K562 (cell line): ENCODE data around the gene SPATA16. TPM values are rescaled to one million over a fixed set of nuclear protein-coding genes. Genes with fewer than 3 reads are reported as not detected.

Source experiments
- ATAC-seq: fragments of 200-7000 bp; cut with Tn5 transposase; 3 replicates; pipeline ENCODE4 v1.9.1; 2020; ENCODE audit warnings: moderate library complexity
- BruUV-seq: library from RNA; stranded (reverse); fragments of 400-500 nt; replicated peaks from 2 replicates; lab custom pipeline; 2021; lab: Mats Ljungman, UMichigan
- CTCF ChIA-PET: fragments of 300-600 bp; formaldehyde crosslinking; extraction: SDS; loops from one replicate; lab custom pipeline; 2021; ENCODE audit warnings: low intra/inter-chr PET ratio; lab: Yijun Ruan, JAX
- POLR2A ChIA-PET: fragments of 300-600, 350-650 bp; sonication (Branson Sonifier 250); formaldehyde crosslinking; extraction: SDS; loops from one replicate; lab custom pipeline; 2021; ENCODE audit warnings: antibody characterized with exemption, inconsistent platforms; lab: Yijun Ruan, JAX
- DNase-seq, 4 experiments: peaks; one replicate each; pipeline versions ENCODE4 v3.0.0 to v3.0.0-alpha.2; 2011 to 2018; ENCODE audit warnings: low spot score in 3 of 4, mixed read lengths in 3 of 4; ENCODE audit errors: extremely low read depth in 1 of 4
- FAIRE-seq: peaks from 2 replicates; lab custom pipeline; 2011; peaks lifted over from hg19 to GRCh38; lab: Jason Lieb, UNC
- H2AFZ ChIP-seq: 2 replicates; pipeline ENCODE4 v1.6.0; 2011; ENCODE audit warnings: low read depth, low read length, control low read depth, inconsistent platforms
- H3K27ac ChIP-seq: fragments of 200-600 bp; 3 replicates; pipeline ENCODE4 v1.8.0; 2011; ENCODE audit warnings: low read depth, mild to moderate bottlenecking, control low read depth, inconsistent platforms, low read length, moderate library complexity, mixed read lengths; ENCODE audit errors: extremely low read depth
- H3K27me3 ChIP-seq, 2 experiments: fragments of 300-600 bp in 1 of 2; 2 replicates in 1 of 2; 3 replicates in 1 of 2; pipeline versions ENCODE4 v1.6.0 to v1.8.0; 2011; ENCODE audit warnings: inconsistent platforms in 2 of 2, low read length in 2 of 2, mild to moderate bottlenecking in 1 of 2, mixed read lengths in 1 of 2, moderate library complexity in 1 of 2; ENCODE audit not compliant: control insufficient read depth in 2 of 2, insufficient read depth in 2 of 2
- H3K36me3 ChIP-seq: fragments of 300-600 bp; 3 replicates; pipeline ENCODE4 v1.8.0; 2011; ENCODE audit warnings: mild to moderate bottlenecking, low read length, inconsistent platforms; ENCODE audit not compliant: control insufficient read depth, insufficient read depth
- H3K4me1 ChIP-seq, 2 experiments: fragments of 200-600 bp in 1 of 2; replicated peaks in 1 of 2; 2 replicates in 1 of 2; 3 replicates in 1 of 2; pipeline versions ENCODE4 v1.5.1 to v1.8.0; 2011; ENCODE audit warnings: inconsistent platforms in 2 of 2, low read length in 2 of 2, mild to moderate bottlenecking in 1 of 2, mixed read lengths in 1 of 2, moderate library complexity in 1 of 2; ENCODE audit not compliant: control insufficient read depth in 2 of 2, insufficient read depth in 2 of 2
- H3K4me2 ChIP-seq: 2 replicates; pipeline ENCODE4 v1.6.1; 2011; ENCODE audit warnings: low read length, control low read depth, inconsistent platforms, mixed read lengths; ENCODE audit not compliant: insufficient read depth
- H3K4me3 ChIP-seq: fragments of 200-600 bp; sonication (generic), shearing (Covaris generic); 2 replicates; pipeline ENCODE4 v1.5.1; 2016; ENCODE audit warnings: control low read depth, inconsistent platforms
- H3K79me2 ChIP-seq: fragments of 200-600 bp; 3 replicates; pipeline ENCODE4 v1.8.0; 2011; ENCODE audit warnings: low read length, inconsistent platforms; ENCODE audit not compliant: control insufficient read depth, insufficient read depth
- H3K9ac ChIP-seq, 2 experiments: 2 replicates each; pipeline versions ENCODE4 v1.6.0 to v1.6.1; 2011; ENCODE audit warnings: low read depth in 2 of 2, low read length in 2 of 2, control low read depth in 1 of 2, inconsistent platforms in 1 of 2, mild to moderate bottlenecking in 1 of 2, mixed read lengths in 1 of 2; ENCODE audit not compliant: insufficient read depth in 1 of 2
- H3K9me1 ChIP-seq: one replicate; pipeline ENCODE4 v1.6.0; 2011; ENCODE audit warnings: inconsistent platforms, mild to moderate bottlenecking, low read length, moderate library complexity; ENCODE audit not compliant: control insufficient read depth, insufficient read depth
- H3K9me3 ChIP-seq: replicated peaks from 2 replicates; pipeline ENCODE4 v1.5.1; 2011; ENCODE audit warnings: low read depth, low read length, inconsistent platforms; ENCODE audit not compliant: control insufficient read depth, insufficient read depth
- H4K20me1 ChIP-seq: replicated peaks from 2 replicates; pipeline ENCODE4 v1.6.1; 2011; ENCODE audit warnings: low read length, inconsistent platforms, mixed read lengths; ENCODE audit not compliant: control insufficient read depth, insufficient read depth
- CBFA2T3 ChIP-seq: fragments of 450-650 bp; IDR thresholded peaks from 2 replicates; pipeline ENCODE4 v1.6.1; 2017
- DPF2 ChIP-seq: fragments of 450-650 bp; IDR thresholded peaks from 2 replicates; pipeline ENCODE4 v1.6.1; 2016
- FOXA3 ChIP-seq, 2 experiments: fragments of 450-650 bp in 1 of 2; sonication (generic) in 1 of 2; formaldehyde crosslinking; IDR thresholded peaks in 1 of 2; conservative IDR thresholded peaks in 1 of 2; 2 replicates each; pipeline versions ENCODE4 v1.4.0 to v1.8.0; 2020 to 2022; ENCODE audit warnings: mild to moderate bottlenecking in 2 of 2, missing genetic modification reagents in 1 of 2
- GABPA ChIP-seq: fragments of 200-800 bp; sonication (Bioruptor generic); conservative IDR thresholded peaks from 2 replicates; pipeline ENCODE4 v1.6.1; 2016; ENCODE audit warnings: low read depth, missing genetic modification characterization, missing compliant biosample characterization
- KDM1A ChIP-seq, 2 experiments: fragments of 450-650 bp; IDR thresholded peaks; 2 replicates each; pipeline ENCODE4 v1.6.1; 2016; ENCODE audit warnings: mild to moderate bottlenecking in 2 of 2
- NFE2 ChIP-seq: IDR thresholded peaks from 2 replicates; pipeline ENCODE4 v1.6.1; 2014; ENCODE audit warnings: antibody characterized with exemption, low read depth
- PML ChIP-seq: IDR thresholded peaks from 2 replicates; pipeline ENCODE4 v1.6.1; 2012; ENCODE audit warnings: low read length, inconsistent platforms
- RCOR1 ChIP-seq, 2 experiments: IDR thresholded peaks; 2 replicates each; pipeline ENCODE4 v1.6.1; 2012; ENCODE audit warnings: low read depth in 2 of 2, low read length in 2 of 2, borderline replicate concordance in 1 of 2, improper control_type of control experiment in 1 of 2
- ZMIZ1 ChIP-seq, 2 experiments: fragments of 150-350 bp in 1 of 2; IDR thresholded peaks; 2 replicates each; pipeline ENCODE4 v1.6.1; 2012 to 2016; ENCODE audit warnings: low read depth in 2 of 2, low read length in 2 of 2, mild to moderate bottlenecking in 1 of 2, moderate library complexity in 1 of 2
- ZNF134 ChIP-seq: fragments of 250-450 bp; sonication (Bioruptor Pico); conservative IDR thresholded peaks from 2 replicates; pipeline ENCODE4 v1.4.0; 2020
- ZNF197 ChIP-seq: fragments of 200-800 bp; sonication (Bioruptor generic); IDR thresholded peaks from 2 replicates; pipeline ENCODE4 v1.6.1; 2016; ENCODE audit warnings: low read depth, missing genetic modification characterization, missing compliant biosample characterization
- ZNF766 ChIP-seq: fragments of 200-800 bp; sonication (Bioruptor generic); conservative IDR thresholded peaks from 2 replicates; pipeline ENCODE4 v1.6.1; 2016; ENCODE audit warnings: missing genetic modification characterization, missing compliant biosample characterization
- WGBS: fragments of 100-300 bp; shearing (Covaris generic); methylation state at CpG from one replicate; pipeline ENCODE4 v1.1.6; 2016; ENCODE audit warnings: low coverage, mixed read lengths; ENCODE audit not compliant: insufficient coverage; ENCODE audit errors: missing lambda C conversion rate; 5-methylcytosine and 5-hydroxymethylcytosine counted together
- in situ Hi-C: fragments of 300-500 bp; cut with MboI; formaldehyde crosslinking; loops from 4 replicates; pipeline ENCODE4 v1.15.0; 2018; ENCODE audit warnings: inconsistent platforms, mixed read lengths
- intact Hi-C: fragments of 100-400 bp; cut with micrococcal nuclease; formaldehyde crosslinking; loops from 2 replicates; pipeline ENCODE4 v1.14.2; 2022
- polyA plus RNA-seq, 8 experiments: library from polyadenylated mRNA; depleted of rRNA in 4 of 8; stranded (reverse) in 5 of 8; unstranded in 3 of 8; fragments of >200 nt; fragmentation: Nextera tagmentation in 2 of 8; fragmentation: Illumina TruSeq in 1 of 8; extraction: Ambion mirVana in 2 of 8; extraction: Trizol in 1 of 8; gene quantifications; 2 replicates each; pipeline versions ENCODE4 v1.2.1 to v1.2.3, GENCODE V29; 2011 to 2014; ENCODE audit warnings: inconsistent platforms in 1 of 8, missing spikeins in 1 of 8
- total RNA-seq, 7 experiments: library from RNA; depleted of rRNA in 6 of 7; stranded (reverse); fragments of >200 nt in 6 of 7; fragmentation: Illumina TruSeq in 2 of 7; extraction: Trizol in 2 of 7; gene quantifications; 2 replicates each; pipeline versions ENCODE4 v1.2.1 to v1.2.3, GENCODE V29; 2011 to 2021; ENCODE audit warnings: low replicate concordance in 1 of 7
- TF ChIP-seq, protein P1 (sequence below): conservative IDR thresholded peaks from 2 replicates; pipeline ENCODE4 v1.6.1; 2011; ENCODE audit warnings: low read depth, mild to moderate bottlenecking, low read length; ENCODE audit not compliant: control insufficient read depth
- TF ChIP-seq, protein P2 (sequence below): fragments of 150-350 bp; conservative IDR thresholded peaks from 2 replicates; pipeline ENCODE4 v1.6.1; 2014; ENCODE audit warnings: low read length

SPATA16 gene
- total and polyA plus RNA-seq, 9 of the 15 experiments (the other 6 are each of a cell fraction or from before 2014, with no cell fraction given) = not detected

DNA sequence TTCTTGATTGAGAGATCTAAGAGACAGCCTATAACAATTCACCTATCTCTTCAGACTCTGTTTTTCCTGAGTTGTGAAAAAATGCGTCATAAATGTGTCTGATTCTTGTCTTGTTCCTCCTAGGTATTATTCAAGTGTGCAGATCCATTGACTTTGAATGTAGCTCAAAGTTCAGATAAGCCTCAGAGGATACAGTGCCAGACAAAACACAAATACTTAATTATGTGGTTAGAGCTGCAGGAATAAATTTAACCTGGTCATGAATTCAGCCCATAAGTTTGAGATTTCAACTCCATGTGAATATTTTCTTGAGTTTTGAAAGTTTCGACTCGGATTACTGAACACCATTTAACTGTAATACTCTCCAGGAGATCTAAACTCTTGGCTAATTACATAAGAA lies 216.5 kb downstream of the SPATA16 start (continued):
- TF ChIP-seq, protein P1, sequence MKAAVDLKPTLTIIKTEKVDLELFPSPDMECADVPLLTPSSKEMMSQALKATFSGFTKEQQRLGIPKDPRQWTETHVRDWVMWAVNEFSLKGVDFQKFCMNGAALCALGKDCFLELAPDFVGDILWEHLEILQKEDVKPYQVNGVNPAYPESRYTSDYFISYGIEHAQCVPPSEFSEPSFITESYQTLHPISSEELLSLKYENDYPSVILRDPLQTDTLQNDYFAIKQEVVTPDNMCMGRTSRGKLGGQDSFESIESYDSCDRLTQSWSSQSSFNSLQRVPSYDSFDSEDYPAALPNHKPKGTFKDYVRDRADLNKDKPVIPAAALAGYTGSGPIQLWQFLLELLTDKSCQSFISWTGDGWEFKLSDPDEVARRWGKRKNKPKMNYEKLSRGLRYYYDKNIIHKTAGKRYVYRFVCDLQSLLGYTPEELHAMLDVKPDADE = no peak
- TF ChIP-seq ZNF134 (CRISPR knock-in tag) = no peak
- no peak for TF ChIP-seq PML

- 23% methylated on average over 2 of the region's 2 CpGs for WGBS
- Histone ChIP-seq H2AFZ (peak overlapping the region; percentile 63), H4K20me1 (no peaks in the 10 kb centered on the region), H3K4me1 (peaks cover 0 to 19% of the 10 kb centered on the region in 2 experiments; a peak in 3 of 5 replicates), H3K9ac (no peak overlapping the region), H3K9me3 (no peaks in the 10 kb centered on the region), H3K36me3 (no peaks in the 10 kb centered on the region), H3K27me3 (no peaks in the 10 kb centered on the region), H3K9me1 (no peaks in the 10 kb centered on the region), H3K4me2 (no peak overlapping the region; the same call in 1 of the 2 replicates), H3K4me3 (no peak overlapping the region), H3K27ac (no peak overlapping the region), H3K79me2 (no peaks in the 10 kb centered on the region)
- ATAC-seq (peak; percentile 43), FAIRE-seq (no peak), DNase-seq (no peak)
- intact Hi-C loops = loop anchor here (10.0 kb wide), 1 partner anchor 244 kb away; no protein-coding TSS in a partner anchor
- in situ Hi-C loops = no loop called here
- ChIA-PET POLR2A (no interaction called here), CTCF (no interaction called here)
- no TSS peak for BruUV-seq
- TF ChIP-seq NFE2 (0 out of 2 replicates have a peak, but pooled peaks have one; percentile 2), RCOR1 (IDR thresholded peaks at IDR 0.05; ENCODE audit: borderline replicate concordance in 1 of 2, low read depth in 2 of 2, low read length in 2 of 2) (peak in 1 of 2 experiments; percentile 26; a peak in 1 of 4 replicates), ZMIZ1 (IDR thresholded peaks at IDR 0.05; ENCODE audit: low read depth in 2 of 2, low read length in 2 of 2) (no peak), KDM1A (IDR thresholded peaks at IDR 0.05) (no peak), GABPA (tag) (no peak), DPF2 (peak; percentile 38; the same call in 1 of the 2 replicates), ZNF766 (peak; percentile 92), FOXA3 (CRISPR knock-in tag; conservative IDR thresholded peaks at IDR 0.05 in 1 of 2, IDR thresholded peaks at IDR 0.05 in 1 of 2) (peak in 1 of 2 experiments; percentile 71; a peak in 2 of 4 replicates), ZNF197 (no peak), CBFA2T3 (0 out of 2 replicates have a peak, but pooled peaks have one; percentile 7)
- TF ChIP-seq, protein P2, sequence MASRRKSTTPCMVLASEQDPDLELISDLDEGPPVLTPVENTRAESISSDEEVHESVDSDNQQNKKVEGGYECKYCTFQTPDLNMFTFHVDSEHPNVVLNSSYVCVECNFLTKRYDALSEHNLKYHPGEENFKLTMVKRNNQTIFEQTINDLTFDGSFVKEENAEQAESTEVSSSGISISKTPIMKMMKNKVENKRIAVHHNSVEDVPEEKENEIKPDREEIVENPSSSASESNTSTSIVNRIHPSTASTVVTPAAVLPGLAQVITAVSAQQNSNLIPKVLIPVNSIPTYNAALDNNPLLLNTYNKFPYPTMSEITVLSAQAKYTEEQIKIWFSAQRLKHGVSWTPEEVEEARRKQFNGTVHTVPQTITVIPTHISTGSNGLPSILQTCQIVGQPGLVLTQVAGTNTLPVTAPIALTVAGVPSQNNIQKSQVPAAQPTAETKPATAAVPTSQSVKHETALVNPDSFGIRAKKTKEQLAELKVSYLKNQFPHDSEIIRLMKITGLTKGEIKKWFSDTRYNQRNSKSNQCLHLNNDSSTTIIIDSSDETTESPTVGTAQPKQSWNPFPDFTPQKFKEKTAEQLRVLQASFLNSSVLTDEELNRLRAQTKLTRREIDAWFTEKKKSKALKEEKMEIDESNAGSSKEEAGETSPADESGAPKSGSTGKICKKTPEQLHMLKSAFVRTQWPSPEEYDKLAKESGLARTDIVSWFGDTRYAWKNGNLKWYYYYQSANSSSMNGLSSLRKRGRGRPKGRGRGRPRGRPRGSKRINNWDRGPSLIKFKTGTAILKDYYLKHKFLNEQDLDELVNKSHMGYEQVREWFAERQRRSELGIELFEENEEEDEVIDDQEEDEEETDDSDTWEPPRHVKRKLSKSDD = no peak
Observed at GRCh38 chr3:172919297-172919683, 221.7 kb downstream of the SPATA16 start.
